H9 (cell line): Measurements from ENCODE around the gene AIPL1. TPM values are rescaled to one million over a fixed set of nuclear protein-coding genes. Genes with fewer than 3 reads are reported as not detected.

Source experiments
- DNase-seq: peaks from one replicate; pipeline ENCODE4 v3.0.0-alpha.2; 2017
- H2AFZ ChIP-seq: one replicate; pipeline ENCODE4 v1.6.1; 2013; ENCODE audit warnings: mild to moderate bottlenecking, low read length, control low read depth, moderate library complexity
- H2AK5ac ChIP-seq: 2 replicates; pipeline ENCODE4 v1.6.1; 2013; ENCODE audit warnings: low read length, control low read depth, mixed read lengths; ENCODE audit not compliant: insufficient read length
- H2BK120ac ChIP-seq: one replicate; pipeline ENCODE4 v1.6.1; 2013; ENCODE audit warnings: low read depth, mild to moderate bottlenecking, low read length, control low read depth, inconsistent platforms; ENCODE audit not compliant: poor library complexity, severe bottlenecking
- H2BK12ac ChIP-seq: 2 replicates; pipeline ENCODE4 v1.6.1; 2013; ENCODE audit warnings: low read length, control low read depth, mixed read lengths, low read depth; ENCODE audit not compliant: insufficient read length
- H2BK15ac ChIP-seq: 2 replicates; pipeline ENCODE4 v1.6.1; 2013; ENCODE audit warnings: low read depth, low read length, control low read depth
- H2BK20ac ChIP-seq: one replicate; pipeline ENCODE4 v1.6.1; 2013; ENCODE audit warnings: low read depth, mild to moderate bottlenecking, low read length, control low read depth, inconsistent platforms; ENCODE audit not compliant: poor library complexity, severe bottlenecking
- H2BK5ac ChIP-seq: 2 replicates; pipeline ENCODE4 v1.6.1; 2013; ENCODE audit warnings: low read length, control low read depth, mixed read lengths; ENCODE audit not compliant: insufficient read length
- H3K14ac ChIP-seq: 2 replicates; pipeline ENCODE4 v1.6.1; 2013; ENCODE audit warnings: low read length, control low read depth; ENCODE audit not compliant: insufficient read depth
- H3K18ac ChIP-seq: 2 replicates; pipeline ENCODE4 v1.6.1; 2013; ENCODE audit warnings: low read depth, mild to moderate bottlenecking, mixed read lengths, low read length, control low read depth; ENCODE audit not compliant: insufficient read length
- H3K23ac ChIP-seq: 2 replicates; pipeline ENCODE4 v1.6.1; 2013; ENCODE audit warnings: low read length, control low read depth, mixed read lengths, low read depth; ENCODE audit not compliant: insufficient read length
- H3K23me2 ChIP-seq: 2 replicates; pipeline ENCODE4 v1.6.1; 2013; ENCODE audit warnings: low read depth, mild to moderate bottlenecking, mixed read lengths, low read length, control low read depth; ENCODE audit not compliant: insufficient read length, poor library complexity, severe bottlenecking
- H3K27ac ChIP-seq: 2 replicates; pipeline ENCODE4 v1.5.1; 2013; ENCODE audit warnings: low read length, control low read depth, mixed read lengths, low read depth; ENCODE audit not compliant: insufficient read length
- H3K27me3 ChIP-seq: 2 replicates; pipeline ENCODE4 v1.6.1; 2013; ENCODE audit warnings: low read length, control low read depth, inconsistent platforms; ENCODE audit not compliant: insufficient read depth
- H3K4ac ChIP-seq: 2 replicates; pipeline ENCODE4 v1.6.1; 2013; ENCODE audit warnings: low read depth, mild to moderate bottlenecking, control low read depth, inconsistent platforms, low read length, moderate library complexity
- H3K4me1 ChIP-seq: 2 replicates; pipeline ENCODE4 v1.6.1; 2013; ENCODE audit warnings: low read length, control low read depth, inconsistent platforms; ENCODE audit not compliant: insufficient read depth
- H3K4me2 ChIP-seq: 2 replicates; pipeline ENCODE4 v1.6.1; 2013; ENCODE audit warnings: low read length, control low read depth, mixed read lengths; ENCODE audit not compliant: insufficient read length, insufficient read depth
- H3K56ac ChIP-seq: 2 replicates; pipeline ENCODE4 v1.6.1; 2013; ENCODE audit warnings: low read depth, mild to moderate bottlenecking, mixed read lengths, low read length, control low read depth; ENCODE audit not compliant: insufficient read length
- H3K79me1 ChIP-seq: 2 replicates; pipeline ENCODE4 v1.6.1; 2013; ENCODE audit warnings: low read depth, mild to moderate bottlenecking, moderate library complexity, low read length, control low read depth, inconsistent platforms; ENCODE audit not compliant: insufficient read depth, poor library complexity, severe bottlenecking
- H3K79me2 ChIP-seq: 2 replicates; pipeline ENCODE4 v1.6.1; 2013; ENCODE audit warnings: low read length, control low read depth, inconsistent platforms; ENCODE audit not compliant: insufficient read depth
- H3K9ac ChIP-seq: 2 replicates; pipeline ENCODE4 v1.6.1; 2013; ENCODE audit warnings: low read length, control low read depth, mixed read lengths; ENCODE audit not compliant: insufficient read length; ENCODE audit errors: extremely low read depth
- H3K9me3 ChIP-seq: one replicate; pipeline ENCODE4 v1.6.1; 2013; ENCODE audit warnings: low read depth, low read length, inconsistent platforms; ENCODE audit not compliant: control insufficient read depth
- H3T11ph ChIP-seq: one replicate; pipeline ENCODE4 v1.6.1; 2013; ENCODE audit warnings: mild to moderate bottlenecking, low read length, control low read depth, inconsistent platforms
- H4K20me1 ChIP-seq: one replicate; pipeline ENCODE4 v1.6.1; 2013; ENCODE audit not compliant: control insufficient read depth, insufficient read length, insufficient read depth
- H4K5ac ChIP-seq: 2 replicates; pipeline ENCODE4 v1.6.1; 2013; ENCODE audit warnings: low read depth, mild to moderate bottlenecking, mixed read lengths, low read length, control low read depth; ENCODE audit not compliant: insufficient read length
- H4K8ac ChIP-seq: replicated peaks from 2 replicates; pipeline ENCODE4 v1.6.1; 2013; ENCODE audit warnings: low read length, control low read depth, mixed read lengths, low read depth; ENCODE audit not compliant: insufficient read length
- H4K91ac ChIP-seq: 2 replicates; pipeline ENCODE4 v1.6.1; 2013; ENCODE audit warnings: low read depth, mild to moderate bottlenecking, moderate library complexity, mixed read lengths, low read length, control low read depth; ENCODE audit not compliant: insufficient read length
- H3K27ac Mint-ChIP-seq, 3 experiments: 2 replicates in 2 of 3; 3 replicates in 1 of 3; pipeline ENCODE4 v1.8.0; 2020 to 2021; ENCODE audit warnings: mixed read lengths in 3 of 3, mild to moderate bottlenecking in 1 of 3, moderate library complexity in 1 of 3
- H3K27me3 Mint-ChIP-seq: 2 replicates; pipeline ENCODE4 v1.8.0; 2021; ENCODE audit warnings: low read depth, mild to moderate bottlenecking, moderate library complexity, mixed read lengths
- H3K36me3 Mint-ChIP-seq, 3 experiments: 2 replicates in 2 of 3; 3 replicates in 1 of 3; pipeline ENCODE4 v1.8.0; 2020 to 2021; ENCODE audit warnings: low read depth in 3 of 3, mixed read lengths in 3 of 3; ENCODE audit not compliant: insufficient read depth in 1 of 3
- H3K4me1 Mint-ChIP-seq, 2 experiments: 2 replicates each; pipeline ENCODE4 v1.8.0; 2020; ENCODE audit warnings: mixed read lengths in 2 of 2
- H3K4me3 Mint-ChIP-seq, 2 experiments: 2 replicates in 1 of 2; 3 replicates in 1 of 2; pipeline ENCODE4 v1.8.0; 2020 to 2021; ENCODE audit warnings: mild to moderate bottlenecking in 2 of 2, mixed read lengths in 2 of 2, moderate library complexity in 1 of 2
- H3K9me3 Mint-ChIP-seq, 2 experiments: 2 replicates in 1 of 2; 3 replicates in 1 of 2; pipeline ENCODE4 v1.8.0; 2020; ENCODE audit warnings: mild to moderate bottlenecking in 2 of 2, mixed read lengths in 2 of 2, moderate library complexity in 1 of 2
- WGBS: extraction: QIAGEN DNeasy Blood & Tissue Kit; methylation state at CpG from one replicate; pipeline ENCODE4 v1.1.7; 2013; ENCODE audit warnings: missing lambda C conversion rate, low lambda C conversion rate, mixed read lengths; ENCODE audit not compliant: insufficient read length; ENCODE audit errors: extremely low coverage; 5-methylcytosine and 5-hydroxymethylcytosine counted together
- total RNA-seq: library from RNA; stranded (reverse); gene quantifications from 2 replicates; pipeline ENCODE4 v1.2.1, GENCODE V29; 2021
- TF ChIP-seq, protein P1 (sequence below): fragments of 200-600 bp; sonication (generic); conservative IDR thresholded peaks from 3 replicates; pipeline ENCODE4 v1.8.0; 2021; ENCODE audit warnings: antibody characterized with exemption, mild to moderate bottlenecking

AIPL1 gene
- total RNA-seq, 1 experiment from 2014 or later, result 0.57 TPM

DNA sequence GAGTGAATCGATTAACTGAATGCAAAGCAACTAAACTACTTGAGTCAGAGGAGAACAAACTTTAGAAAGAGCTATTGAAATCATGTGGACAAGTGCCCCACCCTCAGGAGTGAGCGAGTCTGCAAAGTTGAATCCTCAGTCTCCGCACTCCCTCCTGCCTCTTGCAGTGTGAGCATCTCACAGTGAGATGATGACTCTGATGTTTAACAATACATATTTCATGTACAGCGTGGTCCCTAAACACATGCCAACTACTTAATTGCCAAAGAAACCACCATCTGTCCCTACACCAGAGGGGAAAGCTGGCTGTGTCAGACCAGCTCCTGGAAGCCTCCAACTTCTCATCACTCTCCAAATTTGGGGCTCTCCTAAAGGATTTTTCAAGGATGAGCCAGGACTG lies 40.5 kb upstream of the AIPL1 start:
- Histone ChIP-seq H3K4me2 (no peak overlapping the region), H4K20me1 (no peaks in the 10 kb centered on the region), H3K56ac (no peak overlapping the region), H2BK15ac (no peak overlapping the region), H4K5ac (no peak overlapping the region), H3K18ac (no peak overlapping the region), H3K4ac (no peak overlapping the region), H4K8ac (no peak overlapping the region), H2BK120ac (no peak overlapping the region), H2BK12ac (no peak overlapping the region), H3K79me2 (no peaks in the 10 kb centered on the region), H3K79me1 (no peaks in the 10 kb centered on the region), H3K9me3 (no peaks in the 10 kb centered on the region), H3K9ac (no peak overlapping the region), H3K23me2 (no peaks in the 10 kb centered on the region), H4K91ac (no peak overlapping the region), H3K27me3 (no peaks in the 10 kb centered on the region), H2AFZ (no peak overlapping the region), H3K23ac (no peak overlapping the region), H2BK5ac (no peak overlapping the region), H3K27ac (no peak overlapping the region), H2AK5ac (no peak overlapping the region), H3T11ph (no peak overlapping the region), H3K14ac (no peak overlapping the region), H2BK20ac (no peak overlapping the region), H3K4me1 (no peaks in the 10 kb centered on the region)
- Mint-ChIP-seq H3K4me3 (no peak overlapping the region), H3K9me3 (no peaks in the 10 kb centered on the region), H3K27ac (peak overlapping the region in 1 of 3 experiments; percentile 88; a peak in 2 of 7 replicates), H3K27me3 (no peaks in the 10 kb centered on the region; the same call in 1 of the 2 replicates), H3K36me3 (no peaks in the 10 kb centered on the region; a peak in 1 of 7 replicates), H3K4me1 (peaks cover 30 to 50% of the 10 kb centered on the region in 2 experiments)
- WGBS, result no CpG with 5 or more reads among the region's 4 CpGs
- TF ChIP-seq, protein P1, sequence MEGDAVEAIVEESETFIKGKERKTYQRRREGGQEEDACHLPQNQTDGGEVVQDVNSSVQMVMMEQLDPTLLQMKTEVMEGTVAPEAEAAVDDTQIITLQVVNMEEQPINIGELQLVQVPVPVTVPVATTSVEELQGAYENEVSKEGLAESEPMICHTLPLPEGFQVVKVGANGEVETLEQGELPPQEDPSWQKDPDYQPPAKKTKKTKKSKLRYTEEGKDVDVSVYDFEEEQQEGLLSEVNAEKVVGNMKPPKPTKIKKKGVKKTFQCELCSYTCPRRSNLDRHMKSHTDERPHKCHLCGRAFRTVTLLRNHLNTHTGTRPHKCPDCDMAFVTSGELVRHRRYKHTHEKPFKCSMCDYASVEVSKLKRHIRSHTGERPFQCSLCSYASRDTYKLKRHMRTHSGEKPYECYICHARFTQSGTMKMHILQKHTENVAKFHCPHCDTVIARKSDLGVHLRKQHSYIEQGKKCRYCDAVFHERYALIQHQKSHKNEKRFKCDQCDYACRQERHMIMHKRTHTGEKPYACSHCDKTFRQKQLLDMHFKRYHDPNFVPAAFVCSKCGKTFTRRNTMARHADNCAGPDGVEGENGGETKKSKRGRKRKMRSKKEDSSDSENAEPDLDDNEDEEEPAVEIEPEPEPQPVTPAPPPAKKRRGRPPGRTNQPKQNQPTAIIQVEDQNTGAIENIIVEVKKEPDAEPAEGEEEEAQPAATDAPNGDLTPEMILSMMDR, result no peak
- no peak for DNase-seq
